G401.6 (cell line): Measurements from ENCODE around the gene INF2.
"Not testable (repeated sequence)": the region's sequence is repeated elsewhere in the genome, so short reads cannot be mapped to it uniquely, and the experiment has no call there.

ENCODE experiments used
- FAIRE-seq: peaks from 2 replicates; lab custom pipeline; 2012; peaks lifted over from hg19 to GRCh38; lab: Jason Lieb, UNC

Gene INF2

DNA sequence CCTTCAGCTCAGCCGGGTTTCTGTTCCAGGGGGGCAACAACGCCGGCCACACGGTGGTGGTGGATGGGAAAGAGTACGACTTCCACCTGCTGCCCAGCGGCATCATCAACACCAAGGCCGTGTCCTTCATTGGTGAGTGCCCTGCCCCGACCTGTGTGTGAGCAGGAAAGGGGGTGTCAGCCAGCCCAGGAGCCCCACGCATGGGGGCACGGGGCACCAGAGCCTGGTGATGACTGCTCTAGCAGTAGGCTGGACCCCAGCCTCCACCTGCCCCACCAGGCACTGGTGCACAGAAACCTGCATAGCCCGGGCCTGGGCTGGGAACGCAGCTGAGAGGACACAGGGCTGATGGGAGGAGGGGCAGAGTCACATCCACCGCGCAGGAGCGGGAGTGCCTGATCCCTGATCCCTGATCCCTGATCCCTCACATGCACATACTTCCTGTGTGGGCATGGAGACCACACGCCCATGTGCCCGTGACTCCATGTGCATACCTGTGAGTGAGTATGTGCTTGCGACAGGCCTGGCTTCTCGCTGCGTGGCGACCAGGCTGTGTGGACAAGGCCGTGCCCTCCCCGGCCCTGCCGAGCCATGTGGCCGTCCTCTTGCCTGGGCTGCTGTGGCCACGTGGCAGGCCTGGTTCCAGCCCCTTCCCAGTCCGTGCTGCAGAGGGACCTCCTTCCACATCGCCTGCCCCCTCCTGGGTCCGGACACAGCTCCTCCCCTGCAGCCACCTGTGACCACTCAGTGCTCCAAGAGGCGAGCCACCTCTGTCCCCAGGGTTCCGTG lies 45.8 kb downstream of the INF2 start:
- FAIRE-seq = no peak

DNA sequence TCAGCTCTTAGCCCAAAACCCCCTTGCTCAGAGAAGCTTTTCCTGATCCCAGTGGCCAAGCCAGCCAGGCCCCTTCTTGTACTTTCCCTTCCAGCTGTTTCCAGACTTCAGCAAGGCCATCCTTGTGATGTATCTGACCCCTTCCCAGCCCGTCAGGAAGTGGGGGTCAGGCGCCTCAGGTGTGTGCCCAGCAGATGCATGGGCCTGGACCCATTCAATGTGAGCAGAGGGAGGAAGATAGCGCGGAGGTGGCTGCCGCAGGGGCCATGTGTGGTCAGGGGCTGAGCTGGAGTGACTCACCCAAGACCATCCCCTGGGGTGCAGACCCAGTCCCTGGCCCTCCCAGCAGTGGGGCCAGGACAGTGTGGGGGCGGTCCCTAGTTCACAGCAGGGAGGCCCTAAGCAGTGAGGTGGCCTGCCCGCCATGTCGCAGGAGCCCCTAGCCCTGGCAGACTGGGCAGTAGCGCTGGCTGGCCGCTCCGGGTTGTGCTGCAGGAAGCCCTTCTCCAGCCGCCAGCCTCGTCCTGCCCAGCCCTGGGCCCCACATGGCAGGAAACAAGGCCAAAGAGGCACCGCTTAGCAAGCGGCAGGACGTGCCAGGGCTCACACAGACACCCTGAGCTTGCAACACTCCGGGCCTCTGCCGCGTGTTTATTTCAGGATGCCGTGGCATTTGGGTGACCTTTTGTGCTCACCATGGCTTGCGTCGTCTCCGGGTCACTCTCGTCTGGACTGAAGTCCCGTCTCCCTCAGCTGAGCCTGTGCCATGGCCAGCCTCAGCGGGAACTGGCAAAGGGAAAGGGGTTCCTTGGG lies 46.6 kb downstream of the INF2 start:
- FAIRE-seq = no peak

DNA sequence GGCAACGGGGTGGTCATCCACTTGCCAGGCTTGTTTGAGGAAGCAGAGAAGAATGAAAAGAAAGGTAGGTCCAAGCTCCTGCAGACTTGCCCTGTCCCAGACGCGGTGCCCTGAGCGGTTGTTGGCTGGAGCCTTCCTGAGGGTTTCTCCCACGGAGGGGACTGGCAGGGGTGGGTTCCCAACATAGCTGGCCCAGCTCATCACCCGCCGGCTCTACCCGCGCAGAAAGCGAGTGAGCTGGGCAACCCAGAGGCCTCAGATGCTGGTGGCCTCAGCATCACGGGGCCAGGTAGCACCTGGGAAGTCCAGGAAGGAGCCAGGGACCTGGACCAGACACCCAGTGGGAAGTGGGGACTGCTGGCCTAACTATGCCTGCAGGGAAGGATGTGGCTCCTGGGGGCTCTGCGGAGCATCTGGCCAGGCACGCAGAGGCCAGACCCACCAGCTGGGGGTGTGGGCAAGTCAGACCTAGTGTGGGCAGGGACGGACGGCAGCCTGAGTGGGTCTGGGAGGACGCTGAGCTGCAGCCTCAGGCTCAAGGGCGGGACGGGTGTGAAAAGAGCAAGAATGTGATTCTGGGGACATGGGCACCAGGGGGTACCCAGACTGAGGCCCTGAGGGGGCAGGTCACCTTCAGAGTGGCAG lies 49.1 kb downstream of the INF2 start:
- no peak for FAIRE-seq

DNA sequence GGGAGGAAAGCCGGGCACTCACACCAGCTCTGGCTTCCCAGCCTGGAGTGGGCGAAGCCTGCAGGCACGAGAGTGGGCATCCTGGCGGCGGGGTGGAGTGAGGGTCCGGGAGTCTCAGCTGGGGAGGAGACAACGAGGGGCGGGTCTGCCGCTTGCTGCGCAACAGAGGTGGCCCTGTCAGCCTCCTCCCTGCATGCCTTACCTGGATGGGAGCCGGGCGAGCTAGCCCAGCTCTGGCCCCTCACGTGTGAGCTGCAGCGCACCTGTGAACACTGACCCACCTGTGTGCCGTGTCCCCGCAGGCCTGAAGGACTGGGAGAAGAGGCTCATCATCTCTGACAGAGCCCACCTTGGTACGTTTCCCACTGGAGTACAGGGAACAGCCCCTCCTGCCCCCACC lies 49.6 kb downstream of the INF2 start:
- FAIRE-seq = no peak

DNA sequence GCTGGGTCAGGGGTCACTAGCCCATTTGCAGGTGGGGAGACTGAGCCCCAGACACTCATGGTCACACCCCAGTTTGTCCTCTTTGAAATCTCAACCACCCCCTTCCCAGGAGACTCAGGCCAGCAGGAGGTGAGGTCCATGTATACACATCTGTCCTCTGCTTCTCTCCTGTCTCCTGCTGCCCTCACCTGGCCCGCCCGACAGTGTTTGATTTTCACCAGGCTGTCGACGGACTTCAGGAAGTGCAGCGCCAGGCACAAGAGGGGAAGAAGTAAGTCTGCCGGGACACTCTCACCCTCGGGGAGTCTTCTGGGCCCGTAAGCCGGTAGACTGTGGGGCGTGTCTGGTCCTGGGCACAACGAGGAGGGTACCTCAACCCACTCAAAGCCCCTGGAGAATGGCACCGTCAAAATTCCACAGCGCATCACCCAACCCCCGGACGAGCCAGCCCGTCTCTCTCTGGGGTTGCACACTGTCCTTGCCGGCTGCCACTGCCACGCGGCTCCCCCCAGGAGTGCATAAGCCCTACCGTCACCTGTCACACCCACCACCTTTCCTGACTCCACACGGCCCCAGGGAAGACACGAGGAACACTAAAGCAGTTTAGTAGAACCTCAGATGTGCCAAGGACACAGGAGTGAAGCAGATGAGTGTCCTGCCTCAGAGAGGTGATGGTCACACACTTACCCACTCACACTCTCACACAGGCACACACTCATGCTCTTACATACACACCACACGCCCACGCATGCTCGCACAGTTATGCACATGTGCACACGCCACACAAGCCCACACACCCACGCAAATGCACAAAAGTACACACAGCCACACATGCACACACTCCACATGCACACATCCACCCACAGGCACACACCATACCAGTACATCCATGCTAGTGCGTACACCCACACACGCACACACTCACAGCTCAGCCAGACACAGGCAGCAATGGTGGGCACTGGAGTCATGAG lies 50.4 kb downstream of the INF2 start:
- no peak for FAIRE-seq

DNA sequence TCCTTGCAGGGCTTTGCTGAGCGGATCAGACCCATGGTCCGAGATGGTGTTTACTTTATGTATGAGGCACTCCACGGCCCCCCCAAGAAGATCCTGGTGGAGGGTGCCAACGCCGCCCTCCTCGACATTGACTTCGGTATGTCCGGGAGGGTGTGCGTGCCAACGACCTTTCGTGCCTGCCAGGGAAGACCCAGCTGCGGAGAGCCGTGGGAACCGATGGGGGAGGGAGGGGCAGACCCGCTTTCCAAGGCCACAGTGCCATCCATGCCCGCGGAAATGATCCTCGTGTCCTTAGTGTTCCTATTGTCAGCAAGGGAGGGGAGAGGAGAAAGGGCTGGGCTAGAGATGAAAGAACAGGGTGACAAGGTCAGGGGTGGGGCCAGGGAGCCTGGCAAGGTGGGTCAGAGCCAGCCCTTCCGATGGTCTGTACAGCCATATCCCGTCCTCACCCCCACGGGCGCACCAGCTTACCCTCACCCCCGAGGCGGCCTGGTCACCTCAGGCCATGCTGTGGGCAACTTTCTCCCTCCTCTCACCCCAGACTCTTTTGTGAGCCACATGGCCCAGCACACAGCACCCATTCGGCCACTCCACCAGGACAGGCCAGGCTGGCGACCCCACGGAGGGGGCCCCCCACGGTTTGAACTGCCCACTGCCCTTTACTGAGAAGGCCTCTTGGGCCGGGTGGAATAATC lies 51.8 kb downstream of the INF2 start:
- FAIRE-seq = no peak

DNA sequence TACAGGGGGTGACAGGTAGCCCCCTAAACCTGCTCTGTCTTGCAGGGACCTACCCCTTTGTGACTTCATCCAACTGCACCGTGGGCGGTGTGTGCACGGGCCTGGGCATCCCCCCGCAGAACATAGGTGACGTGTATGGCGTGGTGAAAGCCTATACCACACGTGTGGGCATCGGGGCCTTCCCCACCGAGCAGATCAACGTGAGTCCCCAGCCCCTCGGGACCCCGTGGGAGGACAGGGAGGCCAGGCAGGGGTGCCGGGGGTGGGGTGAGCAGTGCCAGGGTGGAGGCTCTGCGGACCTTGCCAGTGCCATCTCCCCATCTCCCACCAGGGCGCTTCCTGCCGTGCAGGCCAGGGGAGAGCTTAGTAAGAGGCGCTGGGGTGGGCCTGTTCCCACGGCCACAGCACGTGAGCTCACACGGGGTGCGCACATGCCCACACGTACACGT lies 52.4 kb downstream of the INF2 start:
- no peak for FAIRE-seq

DNA sequence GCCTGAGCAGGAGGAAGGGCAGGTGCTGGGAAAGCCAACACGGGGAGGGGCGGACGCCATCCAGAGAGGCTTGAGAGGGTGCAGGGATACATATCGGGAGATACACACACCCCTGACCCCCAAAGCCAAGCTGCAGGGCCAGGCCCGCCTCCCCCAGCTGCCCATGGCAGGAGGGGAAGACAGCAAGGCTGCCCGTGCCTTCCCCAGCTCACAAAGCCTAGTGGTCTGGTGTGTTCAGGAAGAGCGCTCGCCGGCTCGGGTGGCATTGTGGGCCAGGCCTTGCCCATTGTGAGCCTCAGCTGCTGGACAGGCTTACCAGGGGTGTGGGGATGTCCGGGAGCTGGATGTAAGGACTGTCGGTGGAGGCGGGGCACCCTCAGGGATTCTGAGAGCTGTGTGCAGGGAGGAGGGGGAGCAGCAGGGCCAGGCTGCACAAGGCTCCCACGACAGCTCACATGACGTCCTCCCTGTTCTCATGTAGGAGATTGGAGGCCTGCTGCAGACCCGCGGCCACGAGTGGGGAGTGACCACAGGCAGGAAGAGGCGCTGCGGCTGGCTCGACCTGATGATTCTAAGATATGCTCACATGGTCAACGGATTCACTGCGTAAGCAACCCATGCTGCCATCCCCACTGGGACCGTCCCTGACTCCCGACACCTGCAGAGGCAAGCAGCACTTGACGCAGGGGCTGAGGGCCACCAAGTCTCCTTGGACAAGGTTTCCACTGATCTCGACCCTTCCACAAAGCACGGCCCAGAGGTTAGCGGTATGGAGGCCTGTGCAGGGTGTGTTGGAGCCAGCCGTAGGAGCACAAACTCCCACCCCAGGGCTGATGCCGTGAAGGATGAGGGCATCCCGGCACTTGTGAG lies 53.4 kb downstream of the INF2 start:
- no peak for FAIRE-seq

DNA sequence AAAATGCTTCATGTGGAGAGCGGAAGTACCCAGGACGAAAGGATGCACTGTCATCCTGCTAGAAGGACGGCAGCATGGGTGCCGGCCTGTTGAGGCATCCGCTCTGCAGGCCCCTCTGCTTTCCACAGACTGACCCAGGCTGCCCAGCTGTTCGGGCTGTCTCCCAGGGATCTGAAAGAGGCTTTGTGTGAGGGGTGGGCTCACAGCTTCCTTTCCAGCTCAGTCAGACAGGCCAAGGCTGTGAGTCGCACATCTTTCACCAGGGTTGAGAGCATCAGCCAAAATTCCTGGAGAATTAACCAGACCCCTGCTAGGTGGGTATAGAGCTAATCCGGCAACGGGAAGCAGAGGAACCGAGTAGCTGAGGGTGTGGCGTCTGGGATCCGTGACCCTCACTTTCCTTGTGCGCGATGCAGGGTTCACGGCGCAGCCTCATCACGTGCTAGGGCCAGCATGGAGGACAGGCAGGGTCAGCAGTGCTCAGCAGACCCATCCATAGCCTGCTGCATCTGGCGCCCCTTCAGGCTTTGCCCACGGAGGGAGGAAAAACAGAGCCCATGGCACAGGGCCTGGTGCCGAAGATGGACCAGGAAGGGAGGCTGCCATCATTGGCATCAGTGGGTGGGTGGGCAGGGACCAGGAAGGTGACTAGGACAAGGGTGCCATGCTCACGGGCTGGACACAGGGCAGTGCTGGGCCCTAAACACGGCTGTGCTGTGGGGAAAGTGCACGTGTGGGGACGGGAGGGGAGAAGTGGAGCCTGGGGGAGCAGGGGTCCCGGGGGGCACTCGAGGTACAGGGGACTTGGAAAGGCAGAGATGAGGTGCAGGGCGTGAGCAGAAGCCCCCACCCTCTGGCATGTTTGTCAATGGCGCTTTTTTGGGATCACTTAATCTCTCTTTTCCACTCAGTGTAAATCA lies 54.3 kb downstream of the INF2 start:
- no peak for FAIRE-seq

DNA sequence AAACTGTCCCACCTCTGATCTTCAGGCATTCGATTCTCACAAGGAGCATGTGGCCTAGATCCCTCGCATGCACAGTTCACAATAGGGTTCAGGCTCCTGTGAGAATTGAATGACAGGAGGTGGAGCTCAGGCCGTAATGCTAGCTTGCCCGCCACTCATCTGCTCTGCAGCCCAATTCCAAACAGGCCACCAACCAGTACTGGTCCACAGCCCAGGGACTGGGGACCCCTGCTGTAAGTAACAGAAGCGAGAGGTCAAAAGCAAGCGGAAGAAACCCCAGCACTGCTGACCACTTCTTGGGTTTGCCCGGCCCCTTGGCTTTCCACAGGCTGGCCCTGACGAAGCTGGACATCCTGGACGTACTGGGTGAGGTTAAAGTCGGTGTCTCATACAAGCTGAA lies 55.1 kb downstream of the INF2 start:
- FAIRE-seq = no peak

DNA sequence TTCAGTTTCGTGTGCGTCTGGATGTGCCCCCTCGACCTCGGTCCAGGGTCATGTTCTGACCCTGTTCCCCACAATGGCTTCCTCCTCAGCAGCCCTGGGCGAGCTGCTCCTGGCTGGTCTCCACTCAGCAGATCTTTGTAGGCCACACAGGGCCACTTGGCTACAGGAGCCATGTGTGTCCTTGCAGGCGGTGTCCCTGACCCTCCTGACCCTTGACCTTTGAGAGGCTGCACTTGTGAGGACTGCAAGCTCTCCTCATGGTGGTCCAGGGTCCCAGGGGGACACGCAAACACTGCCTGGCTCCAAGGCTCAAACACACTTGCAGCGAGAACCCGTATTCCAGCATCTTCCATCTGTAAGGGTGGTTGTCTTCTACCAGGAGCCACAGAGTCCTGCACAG lies 56.0 kb downstream of the INF2 start:
- no peak for FAIRE-seq

DNA sequence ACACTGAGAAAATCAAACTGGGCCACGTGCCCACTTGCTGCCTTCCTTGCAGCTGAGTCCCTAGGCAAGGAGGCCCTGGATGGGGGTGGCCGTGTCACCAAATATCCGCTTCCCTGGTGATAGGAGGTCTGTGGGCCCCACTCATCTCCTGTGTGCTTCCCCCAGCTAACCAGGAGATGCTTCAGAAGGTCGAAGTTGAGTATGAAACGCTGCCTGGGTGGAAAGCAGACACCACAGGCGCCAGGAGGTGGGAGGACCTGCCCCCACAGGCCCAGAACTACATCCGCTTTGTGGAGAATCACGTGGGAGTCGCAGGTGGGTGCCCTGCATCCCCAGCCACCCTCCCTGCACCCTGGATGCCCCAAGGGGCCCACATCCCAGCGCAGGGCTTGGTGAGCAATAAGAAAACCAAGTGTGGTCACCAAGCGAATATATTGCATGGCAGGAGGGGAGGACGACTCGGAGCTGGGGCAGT lies 56.7 kb downstream of the INF2 start:
- no peak for FAIRE-seq

DNA sequence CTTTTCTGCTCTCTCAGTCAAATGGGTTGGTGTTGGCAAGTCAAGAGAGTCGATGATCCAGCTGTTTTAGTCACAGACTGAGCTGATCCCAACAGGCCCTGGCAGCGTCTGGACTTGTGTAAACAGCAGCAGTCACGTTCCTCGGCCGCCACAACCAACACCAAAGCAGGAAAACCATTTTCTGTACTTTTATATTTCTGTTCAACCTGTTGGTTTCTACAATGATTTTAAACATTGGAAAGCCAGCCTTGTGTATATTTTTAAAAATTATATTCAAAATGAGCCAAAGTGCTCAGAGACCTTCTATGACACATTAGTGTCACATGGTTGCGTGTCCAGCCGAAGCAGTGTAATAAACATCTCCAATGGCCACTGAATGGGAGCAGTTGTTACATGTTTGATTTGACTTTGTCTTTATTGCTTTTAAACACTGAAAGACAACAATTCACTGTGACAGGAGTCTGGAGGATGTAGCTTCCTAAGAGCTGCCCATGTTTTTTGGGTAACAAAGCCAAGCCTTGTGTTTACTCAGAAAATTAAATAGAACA lies 57.6 kb downstream of the INF2 start:
- no peak for FAIRE-seq

DNA sequence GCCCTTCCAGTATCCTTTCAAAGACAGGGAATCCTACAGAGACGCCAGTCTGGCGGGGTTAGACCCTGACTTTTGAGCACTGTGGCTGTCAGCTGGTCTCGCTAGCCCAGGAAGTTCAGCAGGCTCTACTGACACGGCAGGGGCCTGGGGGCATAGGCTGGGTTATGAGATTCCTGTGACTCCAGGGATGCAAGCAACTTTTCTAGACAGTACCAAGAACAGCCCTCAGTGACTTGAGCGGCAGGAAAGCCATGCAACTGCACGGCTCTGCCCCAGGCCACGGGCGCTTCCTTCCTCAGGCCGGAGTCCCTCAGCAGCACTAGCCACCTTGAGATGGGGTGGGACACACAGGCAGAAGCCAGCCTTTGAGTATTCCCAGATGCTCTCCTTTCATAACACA lies 58.5 kb downstream of the INF2 start:
- FAIRE-seq = no peak

DNA sequence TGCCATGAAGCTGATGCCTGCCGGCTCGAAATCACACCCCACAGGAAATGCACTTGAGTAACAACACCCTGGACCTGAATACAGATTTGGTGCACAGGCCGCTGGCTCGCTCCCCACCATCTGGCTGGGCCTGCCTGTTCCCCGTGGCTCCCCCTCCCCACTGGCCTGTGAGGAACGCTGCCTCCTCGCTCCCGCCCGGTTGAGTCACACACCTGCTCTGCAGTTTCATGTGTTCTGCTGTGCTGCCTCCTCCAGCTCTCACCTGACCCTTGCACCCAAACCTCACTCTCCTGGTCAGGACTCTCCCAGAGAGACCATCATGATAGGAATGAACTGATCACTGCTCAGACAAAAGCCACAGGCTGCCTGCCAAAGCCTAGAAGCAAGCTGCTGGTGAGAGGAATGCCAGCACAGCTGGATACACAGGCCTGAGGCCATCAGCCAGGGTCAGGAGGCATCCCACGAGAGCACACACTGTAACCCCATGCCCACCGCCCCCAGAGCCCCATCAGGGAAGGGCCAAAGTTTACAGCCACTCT lies 59.8 kb downstream of the INF2 start:
- no peak for FAIRE-seq

DNA sequence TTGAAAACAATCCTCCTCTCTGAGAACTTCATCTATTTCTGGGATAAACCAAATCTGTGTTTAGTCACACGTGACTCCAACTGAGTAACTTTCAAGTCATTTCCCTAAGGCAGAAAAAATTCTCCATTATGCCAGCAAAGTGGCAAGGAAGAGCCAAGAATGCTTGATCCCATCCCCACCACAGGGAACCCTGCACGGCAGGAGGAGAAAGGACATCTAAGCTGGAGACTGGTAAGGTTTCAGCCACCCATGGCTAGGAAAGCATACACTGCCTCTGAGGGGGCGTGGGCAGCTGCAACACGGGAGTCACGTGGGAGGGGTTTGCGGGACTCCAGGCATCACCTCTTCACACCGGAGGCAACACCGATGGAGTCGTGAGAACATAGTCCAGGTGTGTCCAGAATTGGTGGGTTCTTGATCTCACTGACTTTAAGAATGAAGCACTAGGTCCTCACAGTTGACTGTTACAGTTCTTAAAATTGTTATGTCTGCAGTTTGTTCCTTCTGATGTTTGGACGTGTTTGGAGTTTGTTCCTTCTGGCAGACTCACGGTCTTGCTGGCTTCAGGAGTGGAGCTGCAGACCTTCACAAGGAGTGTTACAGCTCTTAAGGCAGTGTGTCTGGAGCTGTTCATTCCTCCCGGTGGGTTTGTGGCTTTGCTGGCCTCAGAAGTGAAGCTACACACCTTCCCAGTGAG lies 60.8 kb downstream of the INF2 start:
- FAIRE-seq = no peak

DNA sequence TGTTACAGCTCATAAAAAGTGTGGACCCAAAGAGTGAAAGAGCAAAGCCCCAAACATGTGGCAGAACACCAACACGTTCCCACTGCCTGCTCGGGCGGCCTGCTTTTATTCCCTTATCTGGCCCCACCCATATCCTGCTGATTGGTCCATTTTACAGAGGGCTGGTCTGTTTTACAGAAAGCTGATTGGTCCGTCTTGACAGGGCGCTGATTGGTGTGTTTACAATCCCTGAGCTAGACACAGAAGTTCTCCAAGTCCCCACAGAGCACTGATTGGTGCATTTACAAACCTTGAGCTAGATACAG lies 61.3 kb downstream of the INF2 start:
- FAIRE-seq = not testable (repeated sequence)
